Measurements from ENCODE around the gene PCGF3. TPM values are rescaled to one million over a fixed set of nuclear protein-coding genes. Genes with fewer than 3 reads are reported as not detected.

PCGF3 gene
- total and polyA plus RNA-seq, 2 donors from 2014 or later: 21.7 to 59.6 TPM

DNA sequence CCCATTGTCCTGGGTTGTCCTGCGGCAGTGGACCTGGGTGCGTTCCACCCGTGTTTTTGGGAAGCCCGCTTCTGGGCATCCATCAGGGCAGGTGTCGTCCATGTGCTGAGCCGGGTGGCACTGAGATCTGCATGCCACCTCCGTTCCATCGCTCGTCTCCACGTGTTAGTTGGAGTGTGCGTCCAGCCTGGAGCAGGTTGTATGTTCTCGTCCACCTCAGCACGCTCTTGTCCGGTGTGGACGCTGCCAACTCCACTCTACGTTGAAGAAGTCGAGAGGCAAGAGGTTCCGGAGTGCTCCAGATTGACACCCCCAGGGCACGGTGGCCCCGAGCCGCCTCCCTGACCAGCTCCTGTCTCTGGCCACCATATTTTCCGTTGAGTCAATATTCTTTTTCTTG lies 33.9 kb downstream of the PCGF3 start:
- H3K4me1 ChIP-seq (ENCODE audit: control insufficient read depth in 2 of 3, insufficient read depth in 2 of 3, low read depth in 1 of 3, low read length in 3 of 3): no peaks in the 10 kb centered on the region
- no peak overlapping the region for H3K9ac ChIP-seq (ENCODE audit: low read length in 3 of 3)
- peaks cover 2 to 27% (median 16%) of the 10 kb centered on the region in 3 donors for H3K36me3 ChIP-seq (ENCODE audit: control insufficient read depth in 2 of 3, insufficient read depth in 3 of 3, low read length in 3 of 3)
- no peak for FAIRE-seq
- no peak for DNase-seq
- H3K27ac ChIP-seq (ENCODE audit: low read depth in 2 of 2, low read length in 2 of 2): no peak overlapping the region
- H3K27me3 ChIP-seq (ENCODE audit: control insufficient read depth, insufficient read depth, low read length): no peaks in the 10 kb centered on the region
- H3K4me3 ChIP-seq (ENCODE audit: low read length in 3 of 3): no peak overlapping the region
- H3K9me3 ChIP-seq (ENCODE audit: control insufficient read depth in 2 of 3, insufficient read depth in 1 of 3, low read length in 3 of 3): no peaks in the 10 kb centered on the region
- intact Hi-C loops (cut with DNase I): no loop called here
- TF ChIP-seq, protein P1, sequence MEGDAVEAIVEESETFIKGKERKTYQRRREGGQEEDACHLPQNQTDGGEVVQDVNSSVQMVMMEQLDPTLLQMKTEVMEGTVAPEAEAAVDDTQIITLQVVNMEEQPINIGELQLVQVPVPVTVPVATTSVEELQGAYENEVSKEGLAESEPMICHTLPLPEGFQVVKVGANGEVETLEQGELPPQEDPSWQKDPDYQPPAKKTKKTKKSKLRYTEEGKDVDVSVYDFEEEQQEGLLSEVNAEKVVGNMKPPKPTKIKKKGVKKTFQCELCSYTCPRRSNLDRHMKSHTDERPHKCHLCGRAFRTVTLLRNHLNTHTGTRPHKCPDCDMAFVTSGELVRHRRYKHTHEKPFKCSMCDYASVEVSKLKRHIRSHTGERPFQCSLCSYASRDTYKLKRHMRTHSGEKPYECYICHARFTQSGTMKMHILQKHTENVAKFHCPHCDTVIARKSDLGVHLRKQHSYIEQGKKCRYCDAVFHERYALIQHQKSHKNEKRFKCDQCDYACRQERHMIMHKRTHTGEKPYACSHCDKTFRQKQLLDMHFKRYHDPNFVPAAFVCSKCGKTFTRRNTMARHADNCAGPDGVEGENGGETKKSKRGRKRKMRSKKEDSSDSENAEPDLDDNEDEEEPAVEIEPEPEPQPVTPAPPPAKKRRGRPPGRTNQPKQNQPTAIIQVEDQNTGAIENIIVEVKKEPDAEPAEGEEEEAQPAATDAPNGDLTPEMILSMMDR (IDR thresholded peaks at IDR 0.05; ENCODE audit: borderline replicate concordance, extremely low read depth, insufficient read depth): no peak

DNA sequence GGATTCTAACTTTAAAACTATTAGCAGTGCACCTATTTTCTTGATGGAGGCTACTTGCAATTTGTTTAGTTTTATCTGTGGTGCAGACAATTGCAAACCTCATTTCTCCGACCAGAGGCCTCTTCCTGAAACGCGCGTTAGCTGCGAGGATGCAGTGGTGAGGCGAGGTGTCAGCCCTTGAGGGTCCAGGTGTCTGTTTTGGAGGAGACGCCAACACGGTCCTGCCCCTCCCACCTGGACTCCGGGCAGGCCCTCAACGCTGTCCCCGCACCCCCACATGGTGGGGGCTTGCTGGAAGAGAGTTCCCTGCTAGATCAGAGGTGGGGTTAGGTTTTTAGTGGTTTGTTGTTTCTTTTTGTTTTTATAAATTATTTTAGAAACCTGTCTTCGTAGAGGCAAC lies 34.4 kb downstream of the PCGF3 start:
- H3K27ac ChIP-seq (ENCODE audit: low read depth in 2 of 2, low read length in 2 of 2): no peak overlapping the region
- no peak for DNase-seq
- TF ChIP-seq, protein P1 (IDR thresholded peaks at IDR 0.05; ENCODE audit: borderline replicate concordance, extremely low read depth, insufficient read depth): no peak
- no peak overlapping the region for H3K9ac ChIP-seq (ENCODE audit: low read length in 3 of 3)
- intact Hi-C loops (cut with DNase I): no loop called here
- H3K36me3 ChIP-seq (ENCODE audit: control insufficient read depth in 2 of 3, insufficient read depth in 3 of 3, low read length in 3 of 3): peaks cover 2 to 22% (median 11%) of the 10 kb centered on the region in 3 donors
- H3K27me3 ChIP-seq (ENCODE audit: control insufficient read depth, insufficient read depth, low read length): no peaks in the 10 kb centered on the region
- FAIRE-seq: no peak
- H3K9me3 ChIP-seq (ENCODE audit: control insufficient read depth in 2 of 3, insufficient read depth in 1 of 3, low read length in 3 of 3): no peaks in the 10 kb centered on the region
- H3K4me3 ChIP-seq (ENCODE audit: low read length in 3 of 3): no peak overlapping the region
- H3K4me1 ChIP-seq (ENCODE audit: control insufficient read depth in 2 of 3, insufficient read depth in 2 of 3, low read depth in 1 of 3, low read length in 3 of 3): no peaks in the 10 kb centered on the region

DNA sequence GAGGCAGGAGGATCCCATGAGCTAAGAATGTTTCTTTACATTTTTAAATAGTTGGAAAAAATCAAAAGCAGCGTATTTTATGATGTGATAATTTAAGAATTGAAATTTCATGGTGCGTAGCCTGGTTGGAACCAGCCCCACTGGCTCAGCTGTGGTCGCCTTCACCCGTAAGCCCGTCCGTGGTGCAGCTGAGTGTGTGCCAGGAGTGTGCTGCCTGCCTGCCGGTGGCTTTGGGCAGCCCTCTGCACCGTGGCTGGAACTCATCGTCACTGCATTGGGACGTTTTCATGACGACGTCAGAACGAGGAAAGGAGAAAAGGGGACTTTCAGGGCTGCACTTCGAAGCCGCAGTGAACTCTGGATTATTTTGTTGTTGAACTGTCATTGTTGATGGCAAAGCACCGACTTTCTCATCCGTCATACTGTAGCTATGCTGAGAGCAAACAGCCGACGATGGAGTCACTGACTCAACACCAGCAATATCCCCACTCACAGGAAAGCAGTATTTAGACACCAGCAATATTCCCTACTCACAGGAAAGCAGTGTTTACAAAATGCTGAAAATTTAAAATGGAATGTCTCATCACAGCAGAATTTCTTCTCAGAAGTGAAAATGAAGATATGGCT lies 35.1 kb downstream of the PCGF3 start:
- DNase-seq (no peak), FAIRE-seq (no peak)
- no peak overlapping the region for H3K4me3 ChIP-seq (ENCODE audit: low read length in 3 of 3)
- TF ChIP-seq, protein P1 (IDR thresholded peaks at IDR 0.05; ENCODE audit: borderline replicate concordance, extremely low read depth, insufficient read depth): no peak
- no peak overlapping the region for H3K27ac ChIP-seq (ENCODE audit: low read depth in 2 of 2, low read length in 2 of 2)
- intact Hi-C loops (cut with DNase I): no loop called here
- no peak overlapping the region for H3K9ac ChIP-seq (ENCODE audit: low read length in 3 of 3)
- no peaks in the 10 kb centered on the region for H3K9me3 ChIP-seq (ENCODE audit: control insufficient read depth in 2 of 3, insufficient read depth in 1 of 3, low read length in 3 of 3)
- H3K27me3 ChIP-seq (ENCODE audit: control insufficient read depth, insufficient read depth, low read length): no peaks in the 10 kb centered on the region
- H3K4me1 ChIP-seq (ENCODE audit: control insufficient read depth in 2 of 3, insufficient read depth in 2 of 3, low read depth in 1 of 3, low read length in 3 of 3): no peaks in the 10 kb centered on the region
- peaks cover 2 to 18% (median 10%) of the 10 kb centered on the region in 3 donors for H3K36me3 ChIP-seq (ENCODE audit: control insufficient read depth in 2 of 3, insufficient read depth in 3 of 3, low read length in 3 of 3)

All from kidney (tissue), 14 donors.